Ramos (cell line): ENCODE results near the gene CRIP2.

Source experiments
- in situ Hi-C: fragments of 300-500 bp; cut with MboI; formaldehyde crosslinking; loops from one replicate; pipeline ENCODE4 v1.14.3; 2022; ENCODE audit warnings: low sequenced_read_pairs; ENCODE audit not compliant: unreplicated experiment

Gene CRIP2

GRCh38 chr14:105495990-105496830 is 21.6 kb downstream of the CRIP2 start:
- in situ Hi-C loops: no loop called here

DNA sequence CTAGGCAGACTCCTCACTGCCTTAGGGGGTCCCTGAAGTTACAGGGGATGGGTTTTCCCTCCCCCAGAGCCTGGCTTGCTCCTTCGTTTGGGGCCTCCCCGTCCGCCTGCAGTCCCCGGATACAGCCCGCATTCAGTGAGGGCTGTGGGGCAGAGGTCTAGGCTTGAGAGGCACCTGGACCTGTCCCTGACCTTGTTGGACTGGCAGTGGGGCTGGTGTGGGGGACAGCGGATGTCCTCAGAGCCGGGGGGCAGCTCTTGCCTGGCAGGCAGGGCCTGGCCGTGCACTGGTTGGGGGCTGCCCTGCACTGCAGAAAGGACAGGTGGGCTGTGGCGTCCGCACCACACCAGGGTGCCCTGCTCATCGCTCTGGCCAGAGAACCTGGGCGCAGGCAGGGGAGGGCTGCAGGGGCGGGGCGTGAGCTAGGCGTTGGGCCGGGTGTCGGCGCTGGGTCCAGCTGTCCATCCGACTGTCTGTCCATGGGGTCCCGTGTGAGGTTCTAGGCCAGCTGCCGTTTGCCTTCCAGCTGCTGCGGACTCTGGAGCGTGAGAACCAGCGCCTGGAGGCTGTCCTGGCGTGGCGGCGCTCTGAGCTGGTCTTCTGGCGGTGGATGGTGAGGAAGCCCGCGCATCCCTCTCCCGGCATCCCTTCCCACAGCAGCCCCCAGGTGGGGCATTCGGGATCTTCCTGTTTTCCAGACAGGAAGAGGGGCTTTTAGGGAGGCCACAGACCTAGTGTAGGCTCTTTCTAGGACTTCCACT is 22.4 kb downstream of the CRIP2 start:
- in situ Hi-C loops: no loop called here

DNA sequence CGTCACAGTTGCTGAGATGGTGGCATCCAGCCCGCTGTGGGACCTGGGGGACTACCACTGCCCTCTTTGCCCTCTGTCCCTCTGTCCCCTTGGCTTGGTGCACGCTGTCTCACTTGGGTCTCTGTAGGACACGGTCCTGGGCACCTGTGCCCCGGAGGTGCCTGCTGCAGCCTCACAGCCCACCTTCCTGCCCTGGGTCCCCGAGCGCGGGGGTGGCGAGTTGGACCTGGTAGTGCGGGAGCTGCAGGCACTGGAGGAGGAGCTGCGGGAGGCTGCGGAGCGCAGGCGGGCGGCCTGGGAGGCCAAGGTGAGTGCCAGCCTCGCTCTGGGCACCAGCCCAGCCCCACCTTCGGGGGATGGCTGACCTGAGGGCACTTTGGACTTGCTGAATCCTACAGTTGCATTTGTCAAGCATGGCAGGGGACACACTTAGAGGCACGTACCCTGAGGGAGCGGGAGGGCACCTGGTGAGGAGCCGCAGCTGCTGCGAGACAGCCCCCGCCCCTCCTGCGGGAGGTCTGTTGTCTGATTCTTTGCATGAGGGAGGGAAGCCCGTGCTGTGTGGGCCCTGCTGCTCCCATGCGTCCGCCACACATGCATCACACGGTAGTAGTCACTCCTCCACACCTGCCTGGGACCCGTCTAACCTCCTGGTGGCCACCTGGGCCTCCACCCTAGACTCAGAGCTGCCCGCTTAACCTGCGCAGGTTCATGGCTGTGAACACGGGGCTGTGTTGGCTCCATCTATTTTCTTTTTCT is 23.2 kb downstream of the CRIP2 start:
- in situ Hi-C loops: no loop called here

DNA sequence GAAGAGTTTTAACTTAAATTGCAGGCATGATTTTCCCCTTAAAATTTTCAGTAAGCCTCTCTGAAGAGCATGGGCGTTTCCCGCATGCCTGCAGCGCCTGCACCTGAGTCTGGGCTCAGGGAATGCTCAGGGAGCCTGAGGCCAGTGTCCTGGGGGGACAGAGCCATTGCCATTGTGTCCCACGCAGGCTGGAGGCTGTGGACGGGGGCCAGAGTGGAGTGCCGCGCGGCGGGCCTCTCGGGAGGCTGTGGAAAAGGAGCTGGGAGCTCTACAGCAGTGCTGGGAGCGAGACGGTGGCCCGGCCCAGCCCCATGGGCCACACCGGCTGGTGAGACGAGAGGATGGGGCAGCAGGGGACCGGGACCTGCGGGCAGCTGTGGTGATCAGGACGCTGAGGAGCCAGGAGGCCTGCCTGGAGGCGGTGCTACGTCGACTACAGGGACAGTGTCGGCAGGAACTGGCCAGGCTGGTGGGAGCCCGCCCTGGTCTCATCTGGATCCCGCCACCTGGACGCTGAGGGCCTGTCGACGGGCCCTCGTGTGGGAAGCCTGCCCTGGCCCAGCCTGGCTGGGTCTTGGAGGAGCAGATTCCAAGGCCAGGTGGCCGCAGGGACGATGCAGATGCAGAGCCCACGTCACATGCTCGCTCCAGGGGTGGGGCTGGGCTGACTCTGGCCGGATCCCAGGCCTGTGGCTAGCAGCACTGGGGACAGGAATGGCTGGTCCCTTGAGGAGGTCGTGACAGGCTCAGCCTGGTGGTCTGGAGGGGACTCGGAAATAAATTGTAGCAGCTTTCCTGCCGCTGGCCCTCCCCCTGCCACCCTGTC is 24.0 kb downstream of the CRIP2 start:
- in situ Hi-C loops: no loop called here

- in situ Hi-C loops: no loop called here
These were observed 24.8 kb downstream of the CRIP2 start for GRCh38 chr14:105499256-105500035.

DNA sequence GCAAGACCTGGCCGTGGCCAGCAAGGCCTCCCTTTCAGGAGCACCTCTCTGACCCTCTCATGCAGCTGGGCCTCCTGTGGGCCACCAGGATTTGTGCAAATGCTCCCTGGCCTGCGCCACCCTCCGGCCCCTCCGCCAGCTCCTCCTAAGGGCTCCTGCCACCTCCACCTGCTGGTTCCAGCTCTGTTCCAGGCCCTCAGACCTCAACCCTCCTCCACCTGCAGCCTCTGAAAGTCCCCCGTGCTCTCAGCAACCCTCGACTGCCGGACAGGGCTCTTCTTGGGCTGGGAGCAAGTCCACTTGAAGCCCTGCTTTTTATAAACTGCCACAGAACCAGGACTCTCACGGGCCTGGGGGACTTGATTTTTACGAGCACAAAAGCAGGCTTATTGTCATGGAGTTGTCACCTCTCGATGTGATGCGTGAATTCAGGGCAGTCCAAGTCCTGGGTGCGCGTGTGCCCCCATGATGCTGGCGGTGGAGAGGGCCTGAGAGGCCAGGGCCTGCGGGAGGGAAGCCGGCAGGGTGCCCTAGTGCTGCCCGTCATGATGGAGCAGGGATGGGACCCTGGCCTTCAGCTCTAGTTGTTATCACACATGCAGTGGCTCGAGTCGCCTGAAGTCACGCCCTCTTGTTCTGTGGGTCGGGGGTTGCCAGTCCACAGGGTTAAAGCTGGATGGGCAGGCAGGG is 25.6 kb downstream of the CRIP2 start:
- in situ Hi-C loops: no loop called here

GRCh38 chr14:105500726-105501101 is 26.1 kb downstream of the CRIP2 start:
- in situ Hi-C loops: no loop called here

- in situ Hi-C loops: no loop called here
These were observed 27.1 kb downstream of the CRIP2 start for GRCh38 chr14:105501504-105502291.

GRCh38 chr14:105502446-105503295 is 28.1 kb downstream of the CRIP2 start:
- in situ Hi-C loops: no loop called here

DNA sequence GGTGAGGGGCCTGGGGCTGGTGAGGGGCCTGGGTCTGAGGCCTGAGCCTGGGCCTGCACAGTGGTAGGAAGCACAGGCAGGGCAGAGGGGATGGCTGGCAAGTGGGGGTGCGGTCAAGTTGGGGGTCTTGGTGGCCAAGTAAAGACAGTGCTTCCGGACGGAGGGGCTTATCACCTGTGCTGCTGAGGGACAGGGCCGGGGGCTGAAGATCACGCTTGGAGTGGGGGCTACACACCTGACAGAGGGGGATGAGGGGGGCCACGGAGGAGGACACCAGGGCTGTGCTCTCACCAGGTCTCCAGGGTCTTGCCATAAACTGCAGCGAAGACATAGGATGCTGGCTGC is 28.6 kb downstream of the CRIP2 start:
- in situ Hi-C loops: no loop called here

DNA sequence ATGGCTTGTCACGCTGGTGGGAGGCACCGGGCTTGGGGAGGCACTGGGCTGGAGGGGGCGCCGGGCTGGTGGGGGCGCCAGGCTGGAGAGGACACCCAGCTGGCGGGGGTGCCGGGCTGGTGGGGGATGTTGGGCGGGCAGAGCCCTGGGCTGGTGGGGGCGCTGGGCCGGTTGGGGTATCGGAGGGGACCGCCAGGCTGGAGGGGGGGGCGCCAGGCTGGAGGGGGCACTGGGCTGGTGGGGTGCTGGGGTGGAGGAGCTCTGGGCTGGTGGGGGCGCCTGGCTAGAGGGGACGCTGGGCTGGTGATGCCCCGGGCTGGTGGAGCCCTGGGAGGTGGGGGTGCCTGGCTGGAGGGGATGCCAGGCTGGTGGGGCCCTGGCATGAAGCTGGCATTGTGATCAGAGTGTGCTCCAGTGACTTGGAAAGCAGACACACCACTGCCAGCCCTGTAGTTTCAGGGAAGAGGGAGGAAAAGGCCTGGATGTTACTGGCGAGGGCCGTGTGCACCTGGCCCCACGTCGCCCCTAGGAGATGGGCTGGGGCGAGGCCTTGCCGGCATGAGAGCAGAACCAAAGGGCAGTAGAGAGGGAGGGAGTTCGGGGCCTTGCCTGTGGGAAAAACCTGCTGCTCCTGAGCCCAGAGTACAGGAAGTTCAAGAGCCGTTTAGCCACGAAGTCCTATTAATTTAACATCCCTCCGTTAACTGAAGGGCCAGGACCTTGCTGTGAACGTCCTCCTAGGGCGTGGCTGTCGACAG is 29.5 kb downstream of the CRIP2 start:
- in situ Hi-C loops: no loop called here

DNA sequence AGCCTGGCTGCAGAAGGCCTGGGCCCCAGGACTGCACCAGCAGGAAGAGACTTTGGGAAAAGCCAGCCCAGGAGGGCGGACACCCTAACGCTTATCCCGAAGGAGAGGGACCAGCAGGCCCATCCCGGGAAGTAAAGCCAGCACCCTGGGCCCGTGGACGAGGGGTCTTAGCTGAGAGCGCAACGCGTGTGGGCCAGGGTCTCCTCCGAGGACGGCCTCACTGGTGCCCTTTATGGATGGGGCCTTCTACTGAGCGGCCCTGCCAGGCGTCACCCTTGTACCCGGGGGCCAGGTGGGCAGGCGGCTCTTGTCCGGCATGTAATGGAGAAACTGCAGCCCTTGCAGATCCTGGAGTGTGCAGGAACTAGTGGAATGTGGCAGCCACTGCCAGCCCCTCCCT is 30.5 kb downstream of the CRIP2 start:
- in situ Hi-C loops: no loop called here

- in situ Hi-C loops: no loop called here
These were observed 32.6 kb downstream of the CRIP2 start for GRCh38 chr14:105507247-105507646.

DNA sequence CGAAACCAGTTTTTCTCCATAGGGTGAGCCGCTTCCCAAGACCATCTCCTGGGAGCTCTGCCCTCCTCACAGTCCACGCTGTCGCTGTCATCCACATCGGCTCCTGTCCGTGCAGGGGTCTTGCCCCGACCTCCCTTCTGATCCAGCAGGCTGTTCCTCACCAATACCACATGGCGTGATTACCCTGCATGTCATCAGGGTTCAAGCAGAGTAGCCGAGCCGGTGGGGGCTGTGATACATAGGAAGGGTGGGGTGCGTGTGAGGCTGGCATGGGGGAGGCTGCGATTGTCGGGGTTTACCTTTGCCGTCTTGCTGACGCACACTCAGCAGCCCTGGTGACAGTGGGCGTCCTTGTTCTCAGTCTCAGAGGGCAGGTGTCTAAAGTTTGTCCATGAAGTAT is 33.4 kb downstream of the CRIP2 start:
- in situ Hi-C loops: no loop called here

- in situ Hi-C loops: no loop called here
These were observed 34.0 kb downstream of the CRIP2 start for GRCh38 chr14:105508601-105509000.

DNA sequence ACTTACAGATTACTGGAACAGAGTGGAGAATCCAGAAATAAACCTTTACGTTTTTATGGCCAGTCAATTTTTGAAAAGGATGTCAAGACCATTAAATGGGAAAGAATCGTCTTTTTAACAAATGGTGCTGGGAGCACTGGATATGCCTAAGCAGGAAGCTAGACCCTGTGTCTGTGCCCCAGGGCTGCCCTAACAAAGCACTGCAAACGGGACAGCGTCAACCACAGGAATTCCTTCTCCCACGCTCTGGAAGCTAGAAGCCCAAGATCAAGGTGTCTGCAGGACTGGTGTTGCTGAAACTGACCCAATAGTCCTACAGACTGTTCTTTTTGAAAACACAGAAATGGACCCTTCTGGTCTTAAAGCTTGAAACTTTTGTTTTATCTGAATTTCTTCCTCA is 42.5 kb downstream of the CRIP2 start:
- in situ Hi-C loops: loop anchor here (5.0 kb wide), 1 partner anchor 145 kb away; no protein-coding TSS in a partner anchor
